GM19463 (cell line): Measurements from ENCODE around the gene RO60.
"Not testable (repeated sequence)": the region's sequence is repeated elsewhere in the genome, so short reads cannot be mapped to it uniquely, and the experiment has no call there.

Experiments
- ATAC-seq: cut with Tn5 transposase; IDR thresholded peaks from one replicate; pipeline ENCODE4 v1.9.1; 2021; ENCODE audit warnings: mild to moderate bottlenecking, moderate library complexity; ENCODE audit not compliant: unreplicated experiment

The RO60 gene

DNA sequence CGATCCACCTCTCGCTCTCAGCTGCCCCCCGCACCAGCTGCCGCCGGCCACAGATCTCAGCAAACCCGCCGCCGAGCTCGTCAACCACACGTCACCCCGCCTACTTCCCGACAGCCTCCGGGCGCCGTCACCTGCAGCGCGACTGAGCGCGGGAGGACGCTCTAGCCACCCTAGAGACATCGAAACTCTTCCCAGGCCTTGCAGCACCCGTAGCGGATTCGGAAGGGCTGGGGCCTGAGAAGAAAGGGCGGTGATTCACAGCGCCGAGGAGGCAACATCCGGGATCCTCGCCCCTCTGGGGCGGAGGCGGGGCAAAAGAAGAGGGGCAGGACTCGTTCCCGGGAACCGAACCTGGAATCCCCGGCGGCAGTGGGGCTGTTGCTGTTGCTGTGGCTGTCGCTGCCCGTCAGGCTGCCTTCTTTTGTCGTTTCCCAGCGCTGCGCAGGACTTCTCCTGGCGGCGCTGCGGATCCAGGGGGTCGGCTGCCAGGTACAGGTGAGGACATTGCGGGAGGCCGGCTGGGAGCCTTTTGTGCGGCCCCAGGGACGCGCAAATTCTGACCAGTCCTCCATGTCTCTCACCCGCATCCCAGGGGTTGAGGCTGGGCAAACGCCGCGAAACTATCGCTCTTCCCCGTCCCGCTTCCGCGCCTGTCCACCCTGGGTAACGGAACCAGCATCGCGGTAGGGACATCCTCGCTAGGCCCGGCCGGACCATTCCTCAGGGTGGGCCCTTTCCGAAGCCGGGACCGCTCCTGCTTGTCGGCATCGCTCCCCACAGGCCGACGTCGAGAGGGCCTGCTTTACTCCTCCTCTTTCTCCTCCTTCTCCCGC, at the start of gene RO60, which contains the start of gene UCHL5:
Gene RO60, plus strand, starts transcription at position 331 of the 833 bp plus-strand sequence. CDS start 9,443 bp downstream, outside the sequence.
Gene UCHL5, minus strand, starts transcription at position 79 of the 833 bp plus-strand sequence. CDS start 100 bp downstream, outside the sequence.
- peak; percentile 90 for ATAC-seq

DNA sequence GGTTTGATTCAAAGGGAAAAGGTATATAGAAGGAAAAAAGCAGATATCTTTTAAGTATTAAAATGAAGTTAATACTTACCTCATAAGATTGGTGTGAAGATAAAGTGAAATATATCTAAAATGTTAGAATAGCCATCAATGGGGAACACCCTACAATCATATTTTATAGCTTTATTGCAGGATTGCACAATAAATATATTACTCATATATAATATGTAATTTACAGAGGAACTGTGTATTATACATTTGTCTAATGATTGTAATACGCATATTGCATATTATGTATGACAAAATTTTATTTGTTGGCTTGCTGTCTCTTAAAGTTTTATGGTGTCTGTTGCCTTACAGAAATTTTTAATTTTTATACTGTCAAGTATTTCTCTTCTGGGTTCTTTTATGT, 48.0 kb upstream of the RO60 start:
- no peak for ATAC-seq

DNA sequence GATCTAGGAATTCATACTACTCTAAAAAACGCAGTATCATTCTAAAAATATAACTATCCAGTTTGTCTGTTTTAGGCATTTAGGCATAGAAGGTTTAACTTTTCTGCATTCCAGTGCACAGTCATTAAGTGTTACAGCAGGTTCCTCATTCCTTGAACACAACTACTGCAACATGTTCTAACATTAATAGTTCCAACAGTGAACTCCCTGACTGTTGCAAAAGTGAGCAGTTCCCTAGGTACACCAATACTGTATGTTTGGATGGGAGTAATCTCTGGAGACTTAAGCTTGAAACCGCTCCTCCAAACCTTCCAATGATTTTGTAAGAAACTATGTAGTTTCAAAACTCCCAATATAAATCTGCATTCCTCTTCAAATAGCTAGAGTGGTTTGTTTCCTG, 46.4 kb upstream of the RO60 start:
- ATAC-seq = no peak

DNA sequence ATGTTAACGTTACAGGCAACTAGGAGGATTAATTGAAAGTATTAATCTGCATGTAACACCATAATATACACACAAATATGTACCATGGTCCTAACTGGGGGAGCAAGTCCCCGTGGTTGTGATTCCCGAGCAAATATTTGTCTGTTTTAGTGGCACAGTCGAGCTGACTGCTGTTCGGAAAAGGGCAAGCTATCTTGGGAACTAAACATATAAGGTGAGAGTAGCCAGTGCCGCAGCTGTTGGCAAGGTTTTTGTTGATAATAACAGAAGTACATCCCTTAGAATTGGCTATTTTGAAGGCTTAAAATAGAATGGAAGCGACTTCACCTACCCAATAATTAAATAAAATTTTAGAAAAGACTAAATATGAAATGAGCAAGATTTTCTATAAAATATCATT, 45.7 kb upstream of the RO60 start:
- no peak for ATAC-seq

DNA sequence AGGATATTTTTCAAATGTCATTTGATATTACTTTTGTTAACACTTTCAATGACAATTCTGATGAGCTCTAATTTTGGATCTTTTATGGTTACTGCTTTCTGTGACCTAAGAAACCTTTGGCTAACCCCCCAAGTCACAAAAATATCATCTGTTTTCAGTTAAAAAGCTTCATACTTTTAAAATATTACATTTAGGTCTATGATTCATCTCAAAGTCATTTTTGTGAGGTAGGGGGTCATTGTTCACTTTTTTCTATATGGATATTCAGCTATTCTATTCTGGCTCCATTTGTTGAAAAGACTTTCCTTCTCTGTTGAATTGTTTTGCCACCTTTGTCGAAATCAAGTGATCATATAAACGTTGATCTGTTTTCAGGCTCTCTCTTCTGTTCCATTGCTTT, 45.0 kb upstream of the RO60 start:
- ATAC-seq = no peak

DNA sequence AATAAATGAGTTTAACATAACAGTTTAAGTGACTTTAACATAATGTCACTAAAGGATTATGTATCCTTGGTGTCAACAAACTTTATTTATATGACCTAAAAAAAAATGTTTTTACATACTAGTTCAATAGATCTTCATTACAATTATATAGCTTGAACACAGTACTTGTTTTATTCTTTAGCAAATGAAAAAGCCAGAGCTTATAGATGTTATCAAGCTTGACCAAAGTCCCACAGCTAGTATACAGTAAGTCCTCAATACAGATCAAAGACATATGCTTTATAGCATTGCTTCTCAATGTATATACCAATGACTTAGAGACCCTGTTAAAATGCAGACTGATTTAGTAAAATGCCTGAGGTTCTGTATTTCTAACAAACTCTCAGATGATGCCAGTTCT, 42.6 kb upstream of the RO60 start:
- ATAC-seq = no peak

DNA sequence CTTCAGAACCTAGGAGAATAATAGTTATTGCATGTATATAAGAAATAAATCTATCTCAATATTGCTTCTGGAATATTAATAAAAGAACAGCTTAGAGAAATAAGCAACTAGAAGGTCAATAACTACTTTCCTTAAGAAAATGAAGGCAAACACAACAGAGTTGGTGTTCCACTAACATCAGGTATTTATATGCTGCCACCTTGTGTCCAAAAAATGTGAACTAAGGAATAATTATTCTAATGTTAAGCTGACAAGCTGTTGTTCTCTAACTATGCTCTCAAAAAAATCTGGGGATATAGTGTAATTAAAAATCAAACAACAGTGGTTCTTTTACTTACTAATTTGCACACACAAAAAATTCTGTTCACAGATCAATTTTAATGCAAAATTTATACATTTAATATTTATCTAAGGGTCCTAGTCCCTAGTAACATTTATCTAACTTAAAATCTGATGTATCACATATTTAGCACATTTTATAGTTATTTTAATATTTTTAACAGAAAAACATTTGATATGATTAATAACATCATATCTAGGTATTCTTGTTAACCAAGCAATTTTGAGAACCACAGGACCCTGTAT, 39.9 kb upstream of the RO60 start:
- peak; percentile 75 for ATAC-seq

DNA sequence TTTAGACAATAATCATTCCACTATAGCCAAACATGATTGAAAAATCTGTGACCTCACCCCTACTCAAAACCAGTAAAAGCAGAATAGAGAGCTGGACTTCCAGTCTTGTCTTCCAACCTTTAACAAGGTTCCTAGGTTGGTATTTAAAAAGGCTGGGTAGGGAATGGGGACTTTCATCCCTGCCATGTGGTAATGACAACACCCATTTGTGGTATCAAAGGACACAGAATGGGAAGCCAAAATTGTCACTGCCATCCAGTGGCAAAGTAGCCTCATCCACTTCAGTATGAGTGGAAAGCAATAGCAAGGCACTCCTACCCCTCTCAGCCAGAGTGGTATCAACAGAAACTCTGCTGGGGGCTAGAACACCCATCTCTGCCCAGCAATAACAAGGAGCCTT, 34.2 kb upstream of the RO60 start:
- ATAC-seq = no peak

DNA sequence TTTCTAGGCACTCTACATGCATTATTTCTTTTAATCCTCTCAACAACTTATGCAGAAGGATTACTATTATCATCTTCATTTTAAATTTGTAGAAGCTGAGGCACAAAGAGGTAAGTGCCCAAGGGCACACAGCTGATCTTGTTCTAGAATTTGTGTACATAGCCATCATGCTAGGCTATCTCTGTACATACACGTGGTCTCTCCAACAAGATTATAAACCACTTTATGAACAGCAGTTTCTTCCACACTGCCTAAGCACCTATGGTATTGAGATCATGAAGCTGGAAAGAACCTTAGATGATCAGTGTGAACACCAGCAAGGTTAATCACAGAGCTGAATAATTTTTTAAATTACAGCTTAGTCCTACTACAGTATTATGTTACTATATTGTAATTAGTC, 29.1 kb upstream of the RO60 start:
- no peak for ATAC-seq

DNA sequence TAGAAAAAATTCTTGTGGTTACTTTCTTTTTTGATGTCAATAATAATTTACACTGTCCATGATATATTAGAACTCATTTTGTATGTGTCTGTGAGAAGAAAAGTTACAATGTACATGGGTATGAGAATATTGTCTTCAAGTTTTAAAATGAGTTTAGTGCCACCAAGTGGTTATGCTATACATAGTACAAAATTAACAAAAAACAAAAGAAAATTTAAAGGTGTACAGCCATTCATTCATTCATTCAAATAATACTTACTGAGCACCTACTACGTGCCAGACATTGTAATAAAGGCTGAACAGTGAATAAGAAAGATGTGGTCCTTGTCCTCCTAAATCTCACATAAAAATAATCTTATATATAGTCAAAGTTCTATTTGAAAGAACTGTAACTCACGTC, 28.0 kb upstream of the RO60 start:
- no peak for ATAC-seq

DNA sequence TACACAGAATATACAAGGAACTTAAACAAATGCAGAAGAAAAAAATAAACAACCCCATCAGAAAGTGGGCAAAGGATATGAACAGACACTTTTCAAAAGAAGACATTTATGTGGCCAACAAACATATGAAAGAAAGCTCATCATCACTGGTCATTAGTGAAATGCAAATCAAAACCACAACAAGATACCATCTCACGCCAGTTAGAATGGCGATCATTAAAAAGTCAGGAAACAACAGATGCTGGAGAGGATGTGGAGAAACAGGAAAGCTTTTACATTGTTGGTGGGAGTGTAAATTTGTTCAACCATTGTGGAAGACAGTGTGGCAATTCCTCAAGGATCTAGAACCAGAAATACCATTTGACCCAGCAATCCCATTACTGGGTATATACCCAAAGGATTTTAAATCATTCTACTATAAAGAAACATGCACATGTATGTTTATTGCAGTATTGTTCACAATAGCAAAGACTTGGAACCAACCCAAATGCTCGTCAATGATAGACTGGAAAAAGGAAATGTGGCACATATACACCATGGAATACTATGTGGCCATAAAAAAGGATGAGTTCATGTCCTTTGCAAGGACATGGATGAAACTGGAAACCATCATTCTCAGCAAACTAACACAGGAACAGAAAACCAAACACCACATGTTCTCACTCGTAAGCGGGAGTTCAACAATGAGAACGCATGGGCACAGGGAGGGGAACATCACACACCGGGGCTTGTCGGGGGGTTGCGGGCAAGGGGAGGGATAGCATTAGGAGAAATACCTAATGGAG, 26.6 kb upstream of the RO60 start:
- not testable (repeated sequence) for ATAC-seq

DNA sequence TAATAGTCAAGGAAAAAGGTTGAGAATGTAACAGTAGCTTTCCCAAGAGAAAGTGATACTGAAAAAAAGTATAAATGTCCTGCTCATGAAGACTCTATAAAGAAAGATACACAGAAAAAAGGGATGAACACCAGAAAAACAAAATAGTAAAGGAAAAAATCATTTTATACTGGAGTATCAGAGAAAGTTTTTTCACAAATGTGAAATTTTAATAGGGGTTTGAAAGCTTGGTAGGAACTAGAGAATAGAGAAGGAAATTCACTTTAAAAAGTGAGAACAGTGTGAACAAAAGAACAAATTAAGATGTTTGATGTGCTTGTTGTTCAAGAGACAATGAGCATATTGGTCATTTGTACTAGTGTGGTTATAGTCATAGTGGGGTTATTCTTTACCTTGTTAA, 25.8 kb upstream of the RO60 start:
- no peak for ATAC-seq

DNA sequence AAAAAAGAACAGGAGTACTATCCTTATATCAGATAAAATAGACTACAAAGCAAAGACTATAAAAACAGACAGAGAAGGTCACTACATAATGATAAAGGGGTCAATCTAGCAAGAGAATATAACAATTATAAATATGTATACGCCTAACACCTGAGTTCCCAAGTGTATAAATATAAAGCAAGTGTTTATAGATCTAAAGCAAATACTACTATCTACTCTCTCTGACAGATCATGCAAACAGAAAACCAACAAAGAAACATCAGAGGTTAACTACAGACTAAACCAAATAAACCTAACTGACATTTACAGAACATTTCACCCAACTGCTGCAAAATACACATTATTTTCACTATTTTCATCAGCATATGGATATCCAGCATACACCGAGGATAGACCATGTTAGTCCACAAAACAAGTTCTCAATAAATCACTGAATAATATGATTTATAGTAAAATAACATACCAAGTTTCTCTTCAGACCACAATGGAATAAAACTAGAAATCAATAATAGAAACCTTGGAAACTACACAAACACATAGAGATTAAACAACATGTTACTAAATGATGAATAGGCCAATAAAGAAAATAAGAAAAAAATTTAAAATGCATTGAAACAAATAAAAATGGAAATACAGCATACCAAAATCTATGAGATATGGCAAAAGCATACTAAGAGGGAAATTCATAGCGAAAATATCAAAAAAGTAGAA, 22.9 kb upstream of the RO60 start:
- no peak for ATAC-seq

DNA sequence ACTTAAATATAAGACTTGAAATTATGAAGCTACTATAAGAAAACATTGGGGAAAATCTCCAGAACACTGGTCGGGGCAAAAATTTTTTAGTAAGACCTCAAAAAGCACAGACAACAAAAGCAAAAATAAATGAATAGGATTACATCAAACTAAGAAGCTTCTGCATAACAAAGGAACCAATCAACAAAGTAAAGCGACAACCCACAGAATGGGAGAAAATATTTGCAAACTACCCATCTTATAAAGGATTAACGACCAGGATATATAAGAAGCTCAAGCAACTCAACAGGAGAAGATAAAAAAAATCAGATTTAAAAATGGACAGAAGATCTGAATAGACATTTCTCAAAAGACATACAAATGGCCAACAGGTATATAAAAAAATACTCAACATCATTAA, 19.4 kb upstream of the RO60 start:
- no peak for ATAC-seq

DNA sequence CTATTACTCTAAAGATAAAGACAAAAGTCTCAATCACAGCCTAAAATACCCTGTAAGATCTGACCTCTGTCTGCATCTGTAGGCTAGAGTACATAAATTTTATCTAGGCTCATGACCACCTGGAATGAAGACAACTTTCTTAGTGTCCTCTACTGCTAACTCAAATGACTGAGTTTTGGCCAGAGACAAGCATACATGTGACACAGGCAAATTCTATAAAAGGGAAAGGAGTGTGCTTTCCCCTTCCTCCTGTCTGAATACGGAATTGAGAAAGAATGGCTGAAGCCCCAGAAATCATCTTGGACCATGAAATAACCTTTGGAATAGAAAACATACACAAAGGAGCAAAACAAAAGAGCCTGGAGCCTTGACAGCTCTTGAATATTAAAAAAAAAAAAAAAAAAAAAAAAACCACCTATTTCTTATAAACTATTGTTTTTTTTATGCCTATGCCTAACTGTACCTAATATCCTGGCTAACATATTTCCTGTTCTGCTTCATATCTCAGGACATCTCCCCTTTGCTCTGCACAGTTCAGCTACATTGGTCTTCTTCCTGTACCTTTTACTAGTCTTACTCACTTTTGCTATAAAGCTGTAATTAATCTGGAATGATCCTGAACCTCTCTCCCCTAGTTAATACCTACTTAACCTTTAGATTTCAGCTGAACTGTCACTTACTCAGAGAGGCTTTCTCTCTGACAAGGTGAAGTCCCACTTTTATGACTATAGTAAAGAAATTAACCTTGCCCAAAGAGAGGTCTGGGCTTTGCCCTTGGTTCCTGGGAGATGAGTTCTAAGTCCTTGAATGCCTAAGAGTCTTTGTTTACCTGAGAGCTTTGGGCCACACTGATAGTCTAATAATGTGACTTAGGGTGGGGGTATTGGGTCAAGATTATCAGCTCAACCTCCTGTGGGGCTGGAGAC, 16.4 kb upstream of the RO60 start:
- no peak for ATAC-seq

DNA sequence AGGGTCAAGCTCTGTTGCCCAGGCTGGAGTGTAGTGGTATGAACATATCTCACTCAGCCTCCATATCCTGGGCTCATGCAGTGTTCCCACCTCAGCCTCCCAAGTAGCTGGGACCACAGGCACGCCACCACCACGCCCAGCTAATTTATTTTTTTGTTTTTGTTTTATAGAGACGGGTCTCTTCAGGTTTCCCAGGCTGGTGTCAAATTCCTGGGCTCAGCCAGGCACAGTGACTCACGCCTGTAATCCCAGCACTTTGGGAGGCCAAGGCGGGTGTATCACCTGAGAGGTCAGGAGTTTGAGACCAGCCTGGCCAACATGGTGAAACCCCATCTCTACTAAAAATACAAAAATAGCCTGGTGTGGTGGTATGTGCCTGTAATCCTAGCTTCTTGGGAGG, 10.5 kb upstream of the RO60 start:
- ATAC-seq = not testable (repeated sequence)

DNA sequence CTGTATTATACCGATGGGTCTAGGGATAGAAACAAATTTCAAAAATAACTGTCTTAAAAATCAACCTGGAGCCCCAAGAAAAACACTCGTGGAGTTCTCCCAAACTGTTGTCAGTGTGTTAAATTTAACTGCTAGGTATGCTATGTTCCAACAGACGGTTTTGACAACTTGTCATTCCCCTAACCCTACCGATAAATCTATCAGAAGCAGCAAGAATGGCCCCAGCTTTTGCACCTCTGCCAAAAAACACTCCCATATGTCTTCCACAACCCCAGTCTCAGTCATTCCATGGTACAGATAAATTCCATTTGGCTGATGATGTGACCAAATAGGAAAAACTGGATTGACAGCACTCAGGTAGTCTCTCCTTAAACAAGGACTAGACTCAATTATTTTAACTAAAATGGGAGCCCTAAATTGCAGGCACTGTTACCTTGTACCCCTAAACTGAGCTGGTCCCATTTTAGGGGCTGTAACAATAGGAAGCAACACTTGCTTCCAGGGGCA, 5.2 kb upstream of the RO60 start:
- no peak for ATAC-seq

DNA sequence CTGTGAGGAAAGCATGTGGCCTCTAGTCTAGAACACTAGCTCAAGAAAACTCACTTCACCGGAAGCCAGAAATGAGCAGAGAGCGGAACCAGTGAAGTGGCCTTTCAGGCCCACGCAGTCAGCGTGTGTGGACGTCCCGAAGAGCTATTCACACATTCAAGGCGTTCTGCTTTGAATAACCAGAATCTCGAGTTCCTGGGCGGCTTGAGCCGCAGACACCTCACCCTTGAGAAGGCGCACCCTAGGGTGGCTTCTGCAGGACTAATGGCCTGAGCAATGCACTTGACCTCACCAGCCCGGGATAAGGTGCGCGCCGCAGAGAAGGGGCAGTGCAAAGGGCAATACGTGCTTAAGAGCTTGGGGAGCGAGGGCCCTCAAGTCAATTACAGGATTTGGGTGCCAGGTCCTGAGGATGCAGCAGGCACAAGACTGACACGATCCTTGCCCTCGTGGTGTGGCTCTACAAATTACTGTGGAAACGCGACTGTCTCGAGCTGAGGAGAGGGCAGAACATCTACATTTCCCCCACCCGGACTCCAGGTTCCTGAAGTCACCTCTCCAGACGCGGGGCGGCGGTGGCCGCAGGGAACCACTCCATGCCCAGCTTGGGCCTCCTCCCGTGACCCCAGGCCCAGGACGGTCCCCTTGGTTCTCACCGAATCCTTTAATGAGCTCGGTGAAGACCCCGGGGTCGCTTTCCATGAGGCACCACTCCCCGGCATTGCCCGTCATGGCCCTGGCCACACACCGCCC, 707 bp upstream of the RO60 start:
- ATAC-seq = peak; percentile 34

DNA sequence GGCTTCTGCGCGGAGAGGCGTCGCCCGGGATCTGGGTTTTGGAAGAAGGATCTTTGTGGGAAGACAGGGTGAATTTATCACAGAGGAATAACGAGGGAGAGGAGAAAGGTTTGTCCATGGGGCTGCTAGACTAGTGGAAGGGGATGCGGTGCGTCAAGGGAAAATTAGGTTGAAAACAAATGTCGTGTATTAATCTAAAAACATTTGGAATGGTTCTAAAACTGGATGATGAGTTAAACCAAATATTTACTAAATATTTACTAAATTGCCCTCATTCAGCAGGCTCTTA, 647 bp downstream of the RO60 start:
- no peak for ATAC-seq
